ENCODE results near the gene PDE7B.
"Not testable (repeated sequence)": the region's sequence is repeated elsewhere in the genome, so short reads cannot be mapped to it uniquely, and the experiment has no call there.

The PDE7B gene

GRCh38 chr6:136112262-136112661 lies 260.8 kb downstream of the PDE7B start:
- no peak for DNase-seq (ENCODE audit: low read depth)

- no peak for DNase-seq (ENCODE audit: low read depth)
Measured at GRCh38 chr6:136113736-136114173, 262.3 kb downstream of the PDE7B start.

- DNase-seq (ENCODE audit: low read depth) = no peak
Measured at GRCh38 chr6:136114661-136115060, 263.2 kb downstream of the PDE7B start.

- no peak for DNase-seq (ENCODE audit: low read depth)
Measured at GRCh38 chr6:136115941-136116340, 264.4 kb downstream of the PDE7B start.

GRCh38 chr6:136117081-136117480 lies 265.6 kb downstream of the PDE7B start:
- no peak for DNase-seq (ENCODE audit: low read depth)

- no peak for DNase-seq (ENCODE audit: low read depth)
Measured at GRCh38 chr6:136118787-136119186, 267.3 kb downstream of the PDE7B start.

- DNase-seq (ENCODE audit: low read depth) = no peak
Measured at GRCh38 chr6:136123468-136123867, 272.0 kb downstream of the PDE7B start.

GRCh38 chr6:136125585-136125984 lies 274.1 kb downstream of the PDE7B start:
- no peak for DNase-seq (ENCODE audit: low read depth)

- no peak for DNase-seq (ENCODE audit: low read depth)
Measured at GRCh38 chr6:136127873-136128272, 276.4 kb downstream of the PDE7B start.

GRCh38 chr6:136129365-136129764 lies 277.9 kb downstream of the PDE7B start:
- no peak for DNase-seq (ENCODE audit: low read depth)

- no peak for DNase-seq (ENCODE audit: low read depth)
Measured at GRCh38 chr6:136134268-136134667, 282.8 kb downstream of the PDE7B start.

GRCh38 chr6:136134751-136135150 lies 283.2 kb downstream of the PDE7B start:
- no peak for DNase-seq (ENCODE audit: low read depth)

GRCh38 chr6:136136274-136136673 lies 284.8 kb downstream of the PDE7B start:
- no peak for DNase-seq (ENCODE audit: low read depth)

- DNase-seq (ENCODE audit: low read depth) = no peak
Measured at GRCh38 chr6:136137008-136137692, 285.6 kb downstream of the PDE7B start.

GRCh38 chr6:136137739-136138402 lies 286.4 kb downstream of the PDE7B start:
- DNase-seq (ENCODE audit: low read depth) = no peak

GRCh38 chr6:136139111-136139510 lies 287.6 kb downstream of the PDE7B start:
- not testable (repeated sequence) for DNase-seq (ENCODE audit: low read depth)

GRCh38 chr6:136144251-136145023 lies 292.9 kb downstream of the PDE7B start:
- no peak for DNase-seq (ENCODE audit: low read depth)

- no peak for DNase-seq (ENCODE audit: low read depth)
Measured at GRCh38 chr6:136146130-136146529, 294.6 kb downstream of the PDE7B start.

GRCh38 chr6:136147342-136147741 lies 295.8 kb downstream of the PDE7B start:
- no peak for DNase-seq (ENCODE audit: low read depth)

GRCh38 chr6:136148051-136148450 lies 296.6 kb downstream of the PDE7B start:
- DNase-seq (ENCODE audit: low read depth) = no peak

GRCh38 chr6:136148523-136148922 lies 297.0 kb downstream of the PDE7B start:
- no peak for DNase-seq (ENCODE audit: low read depth)

- DNase-seq (ENCODE audit: low read depth) = no peak
Measured at GRCh38 chr6:136149311-136149710, 297.8 kb downstream of the PDE7B start.

GRCh38 chr6:136150961-136151360 lies 299.5 kb downstream of the PDE7B start:
- no peak for DNase-seq (ENCODE audit: low read depth)
